SH-SY5Y (cell line): ENCODE measurements around the gene N4BP2L1.

Experiments
- GATA2 ChIP-seq: IDR thresholded peaks from 2 replicates; pipeline ENCODE4 v1.6.1; 2011; ENCODE audit warnings: mild to moderate bottlenecking, low read depth, low read length
- GATA3 ChIP-seq: IDR thresholded peaks from 2 replicates; pipeline ENCODE4 v1.6.1; 2011; ENCODE audit warnings: low read depth, mild to moderate bottlenecking, low read length, moderate library complexity

DNA sequence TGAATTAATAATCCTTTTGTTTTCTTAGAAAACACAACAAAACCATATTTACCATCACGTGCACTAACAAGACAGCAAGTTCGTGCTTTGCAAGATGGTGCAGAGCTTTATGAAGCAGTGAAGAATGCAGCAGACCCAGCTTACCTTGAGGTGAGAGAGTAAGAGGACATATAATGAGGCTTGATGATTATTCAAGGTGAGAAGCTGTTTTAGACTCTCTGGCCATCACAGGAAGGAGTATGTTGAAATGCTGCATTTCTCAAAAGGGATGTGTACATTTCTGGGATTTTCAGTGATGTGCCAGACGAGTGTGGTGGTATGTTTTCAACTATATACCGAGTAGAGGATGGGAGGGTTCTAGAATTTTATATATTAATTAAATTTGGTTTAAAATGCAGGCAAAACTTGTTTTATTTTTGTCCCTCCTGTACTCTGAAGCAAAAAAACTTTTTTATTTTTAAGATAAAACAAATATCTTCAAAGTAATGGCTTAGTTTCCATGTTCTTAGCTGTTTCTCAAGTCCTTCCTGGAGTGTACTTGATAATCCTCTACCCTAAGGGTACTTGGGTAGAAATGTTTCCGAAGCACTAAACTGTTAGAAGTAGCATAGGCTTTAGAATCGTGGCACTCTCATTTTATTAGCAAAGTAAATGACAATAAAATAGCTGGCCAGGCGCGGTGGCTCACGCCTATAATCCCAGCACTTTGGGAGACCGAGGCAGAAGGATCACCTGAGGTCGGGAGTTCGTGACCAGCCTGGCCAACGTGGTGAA, 51.1 kb downstream of the N4BP2L1 start:
- TF ChIP-seq GATA3 = no peak
- no peak for TF ChIP-seq GATA2
